GM23248 (cell line): ENCODE results near the gene CDC42EP4. TPM values are rescaled to one million over a fixed set of nuclear protein-coding genes. Genes with fewer than 3 reads are reported as not detected.
"Not testable (repeated sequence)": the region's sequence is repeated elsewhere in the genome, so short reads cannot be mapped to it uniquely, and the experiment has no call there.

Experiments
- DNase-seq: peaks from one replicate; pipeline ENCODE4 v3.0.0-alpha.2; 2015
- H2AFZ ChIP-seq: fragments of 200-600 bp; sonication (generic); 2 replicates; pipeline ENCODE4 v1.6.1; 2016; ENCODE audit warnings: antibody characterized with exemption
- H3F3A ChIP-seq: fragments of 200-600 bp; sonication (generic); 2 replicates; pipeline ENCODE4 v1.6.1; 2016; ENCODE audit warnings: mild to moderate bottlenecking, antibody characterized with exemption, mixed run types; ENCODE audit not compliant: insufficient read depth
- H3K27ac ChIP-seq: fragments of 200-600 bp; sonication (generic); 2 replicates; pipeline ENCODE4 v1.5.1; 2016; ENCODE audit warnings: mild to moderate bottlenecking
- H3K27me3 ChIP-seq: fragments of 200-600 bp; sonication (generic); replicated peaks from 2 replicates; pipeline ENCODE4 v1.6.1; 2016; ENCODE audit warnings: mild to moderate bottlenecking; ENCODE audit not compliant: insufficient read depth
- H3K36me3 ChIP-seq: fragments of 200-600 bp; sonication (generic); 2 replicates; pipeline ENCODE4 v1.6.1; 2016; ENCODE audit warnings: low read depth, mild to moderate bottlenecking
- H3K4me1 ChIP-seq: fragments of 200-600 bp; sonication (generic); 2 replicates; pipeline ENCODE4 v1.6.1; 2016; ENCODE audit warnings: mild to moderate bottlenecking; ENCODE audit not compliant: insufficient read depth
- H3K4me2 ChIP-seq: fragments of 200-600 bp; sonication (generic); one replicate; pipeline ENCODE4 v1.6.1; 2016; ENCODE audit warnings: mild to moderate bottlenecking; ENCODE audit not compliant: unreplicated experiment
- H3K4me3 ChIP-seq: fragments of 200-600 bp; sonication (generic); 2 replicates; pipeline ENCODE4 v1.5.1; 2016; ENCODE audit warnings: mild to moderate bottlenecking
- H3K79me2 ChIP-seq: fragments of 200-600 bp; sonication (generic); 2 replicates; pipeline ENCODE4 v1.6.1; 2016; ENCODE audit warnings: mild to moderate bottlenecking; ENCODE audit not compliant: insufficient read depth
- H3K9ac ChIP-seq: fragments of 200-600 bp; sonication (generic); 2 replicates; pipeline ENCODE4 v1.6.1; 2016; ENCODE audit warnings: mild to moderate bottlenecking
- H3K9me2 ChIP-seq: fragments of 200-600 bp; sonication (generic); 2 replicates; pipeline ENCODE4 v1.6.1; 2016; ENCODE audit warnings: mixed run types, mild to moderate bottlenecking, moderate library complexity; ENCODE audit not compliant: insufficient read depth
- H3K9me3 ChIP-seq: fragments of 200-600 bp; sonication (generic); one replicate; pipeline ENCODE4 v1.6.1; 2017; ENCODE audit warnings: low read depth
- H4K20me1 ChIP-seq: fragments of 200-600 bp; sonication (generic); 2 replicates; pipeline ENCODE4 v1.6.0; 2016; ENCODE audit not compliant: insufficient read depth
- EZH2 ChIP-seq: fragments of 200-600 bp; sonication (generic); IDR thresholded peaks from 2 replicates; pipeline ENCODE4 v1.6.1; 2018; ENCODE audit warnings: antibody characterized with exemption, mild to moderate bottlenecking; ENCODE audit not compliant: insufficient read depth, poor library complexity, severe bottlenecking
- EZH2phosphoT487 ChIP-seq: fragments of 200-600 bp; sonication (generic); IDR thresholded peaks from 2 replicates; pipeline ENCODE4 v1.6.1; 2018; ENCODE audit warnings: antibody characterized with exemption, moderate library complexity, mild to moderate bottlenecking, low read depth; ENCODE audit not compliant: insufficient read depth
- WGBS, 2 experiments: methylation state at CpG; one replicate each; pipeline ENCODE4 v1.1.6; 2015 to 2017; ENCODE audit warnings: low lambda C conversion rate in 2 of 2, low coverage in 1 of 2; ENCODE audit errors: missing lambda C conversion rate in 2 of 2; 5-methylcytosine and 5-hydroxymethylcytosine counted together
- in situ Hi-C: fragments of 300-500 bp; cut with MboI; formaldehyde crosslinking; loops from 2 replicates; pipeline ENCODE4 v1.15.0; 2020
- polyA plus RNA-seq: library from polyadenylated mRNA; unstranded; fragments of >200 nt; fragmentation: Nextera tagmentation; extraction: Ambion mirVana; gene quantifications from 2 replicates; pipeline ENCODE4 v1.2.1, GENCODE V29; 2016
- total RNA-seq: library from RNA; depleted of rRNA; stranded (reverse); fragments of >200 nt; shearing (Covaris generic); gene quantifications from 2 replicates; pipeline ENCODE4 v1.2.3, GENCODE V29; 2014

The CDC42EP4 gene
- total and polyA plus RNA-seq, 2 experiments from 2014 or later = 31.2 to 34.6 TPM

- H3K4me2 ChIP-seq = no peak overlapping the region
- H3K9ac ChIP-seq = no peak overlapping the region
- no peak overlapping the region for H2AFZ ChIP-seq
- H3K4me3 ChIP-seq = no peak overlapping the region
- H3K27ac ChIP-seq = no peak overlapping the region
- 87 to 97% methylated on average over 8 to 9 of the region's 9 CpGs for WGBS, 2 experiments
- H4K20me1 ChIP-seq = no peaks in the 10 kb centered on the region
- no peak for DNase-seq
- no peaks in the 10 kb centered on the region for H3K9me3 ChIP-seq
- in situ Hi-C loops = no loop called here
- H3K36me3 ChIP-seq = no peaks in the 10 kb centered on the region
- H3K9me2 ChIP-seq = no peaks in the 10 kb centered on the region
- H3K4me1 ChIP-seq = no peaks in the 10 kb centered on the region
- no peaks in the 10 kb centered on the region for H3K79me2 ChIP-seq
- no peaks in the 10 kb centered on the region for H3F3A ChIP-seq
- TF ChIP-seq EZH2 (no peak), EZH2phosphoT487 (no peak)
- H3K27me3 ChIP-seq = no peaks in the 10 kb centered on the region
Measured at GRCh38 chr17:73268582-73269328, 43.0 kb downstream of the CDC42EP4 start.

GRCh38 chr17:73267648-73268537 lies 43.9 kb downstream of the CDC42EP4 start:
- H3K27me3 ChIP-seq = no peaks in the 10 kb centered on the region
- no peak for DNase-seq
- H3K9me2 ChIP-seq = no peaks in the 10 kb centered on the region
- H3K9ac ChIP-seq = no peak overlapping the region
- in situ Hi-C loops = no loop called here
- no peak for TF ChIP-seq EZH2phosphoT487
- TF ChIP-seq EZH2 = no peak
- H4K20me1 ChIP-seq = no peaks in the 10 kb centered on the region
- H3K4me2 ChIP-seq = no peak overlapping the region
- H3K4me1 ChIP-seq = no peaks in the 10 kb centered on the region
- H3K9me3 ChIP-seq = no peaks in the 10 kb centered on the region
- H3F3A ChIP-seq = no peaks in the 10 kb centered on the region
- H3K4me3 ChIP-seq = no peak overlapping the region
- H3K36me3 ChIP-seq = no peaks in the 10 kb centered on the region
- H3K79me2 ChIP-seq = no peaks in the 10 kb centered on the region
- 85 to 90% methylated on average over 11 of the region's 11 CpGs for WGBS, 2 experiments
- no peak overlapping the region for H3K27ac ChIP-seq
- H2AFZ ChIP-seq = no peak overlapping the region

GRCh38 chr17:73266796-73267195 lies 45.0 kb downstream of the CDC42EP4 start:
- WGBS, 2 experiments = 83 to 90% methylated on average over 11 of the region's 11 CpGs
- H3K4me1 ChIP-seq = no peaks in the 10 kb centered on the region
- H3K36me3 ChIP-seq = no peaks in the 10 kb centered on the region
- no peaks in the 10 kb centered on the region for H3K9me3 ChIP-seq
- no peaks in the 10 kb centered on the region for H3K27me3 ChIP-seq
- H3K4me2 ChIP-seq = no peak overlapping the region
- no peaks in the 10 kb centered on the region for H3F3A ChIP-seq
- no peak overlapping the region for H3K4me3 ChIP-seq
- H2AFZ ChIP-seq = no peak overlapping the region
- H3K27ac ChIP-seq = no peak overlapping the region
- no peaks in the 10 kb centered on the region for H4K20me1 ChIP-seq
- in situ Hi-C loops = no loop called here
- H3K79me2 ChIP-seq = no peaks in the 10 kb centered on the region
- no peaks in the 10 kb centered on the region for H3K9me2 ChIP-seq
- no peak overlapping the region for H3K9ac ChIP-seq
- no peak for TF ChIP-seq EZH2phosphoT487
- TF ChIP-seq EZH2 = no peak
- no peak for DNase-seq

- Histone ChIP-seq H3K4me1 (no peaks in the 10 kb centered on the region), H3K9me3 (no peaks in the 10 kb centered on the region), H3F3A (no peaks in the 10 kb centered on the region), H2AFZ (no peak overlapping the region), H4K20me1 (no peaks in the 10 kb centered on the region), H3K9me2 (no peaks in the 10 kb centered on the region), H3K36me3 (no peaks in the 10 kb centered on the region), H3K4me3 (no peak overlapping the region), H3K9ac (no peak overlapping the region), H3K79me2 (no peaks in the 10 kb centered on the region), H3K4me2 (no peak overlapping the region), H3K27me3 (no peaks in the 10 kb centered on the region), H3K27ac (no peak overlapping the region)
- TF ChIP-seq EZH2 (no peak), EZH2phosphoT487 (no peak)
- 84 to 87% methylated on average over 24 of the region's 24 CpGs for WGBS, 2 experiments
- DNase-seq = no peak
- in situ Hi-C loops = no loop called here
Measured at GRCh38 chr17:73265646-73266640, 45.9 kb downstream of the CDC42EP4 start.

GRCh38 chr17:73264448-73264847 lies 47.4 kb downstream of the CDC42EP4 start:
- H3K79me2 ChIP-seq, H3K27me3 ChIP-seq, H3K9me2 ChIP-seq, H3K4me2 ChIP-seq, H3K4me3 ChIP-seq, H3K4me1 ChIP-seq, DNase-seq, H3F3A ChIP-seq, H4K20me1 ChIP-seq, H3K27ac ChIP-seq, H2AFZ ChIP-seq, H3K9ac ChIP-seq, in situ Hi-C loops, H3K9me3 ChIP-seq, H3K36me3 ChIP-seq: not testable (repeated sequence)
- WGBS, 2 experiments = 61 to 67% methylated on average over 2 of the region's 2 CpGs
